Endothelial cell of umbilical vein (primary cell): ENCODE data around the gene GNRHR.

Experiments used
- CTCF ChIP-seq, 2 donors: IDR thresholded peaks; 1 replicate in 1 of 2; 2 replicates in 1 of 2; pipeline ENCODE4 v1.5.1; 2011; ENCODE audit warnings: low read length in 2 of 2, mild to moderate bottlenecking in 2 of 2, moderate library complexity in 2 of 2, control low read depth in 1 of 2, inconsistent platforms in 1 of 2, low read depth in 1 of 2; ENCODE audit not compliant: insufficient read depth in 1 of 2; ENCODE audit errors: extremely low read depth in 1 of 2
- EZH2 ChIP-seq: IDR thresholded peaks from 2 replicates; pipeline ENCODE4 v1.6.1; 2012; ENCODE audit warnings: borderline replicate concordance, low read depth, mild to moderate bottlenecking, moderate library complexity, low read length, inconsistent platforms; ENCODE audit not compliant: severe bottlenecking
- FOS ChIP-seq: IDR thresholded peaks from 2 replicates; pipeline ENCODE4 v1.6.1; 2011; ENCODE audit warnings: mild to moderate bottlenecking, low read length, moderate library complexity, borderline replicate concordance; ENCODE audit not compliant: insufficient read depth
- GATA2 ChIP-seq: IDR thresholded peaks from 2 replicates; pipeline ENCODE4 v1.7.0; 2011; ENCODE audit warnings: low read depth, mild to moderate bottlenecking, moderate library complexity, mixed read lengths, low read length; ENCODE audit not compliant: insufficient read length, insufficient read depth
- JUN ChIP-seq: IDR thresholded peaks from 2 replicates; pipeline ENCODE4 v1.6.1; 2011; ENCODE audit warnings: borderline replicate concordance, low read depth; ENCODE audit not compliant: insufficient read length, insufficient read depth
- MAX ChIP-seq: IDR thresholded peaks from 2 replicates; pipeline ENCODE4 v1.6.1; 2011; ENCODE audit not compliant: insufficient read depth, insufficient read length
- MYC ChIP-seq: IDR thresholded peaks from one replicate; pipeline ENCODE4 v1.6.1; 2011; ENCODE audit warnings: mild to moderate bottlenecking, low read depth, low read length
- POLR2A ChIP-seq: IDR thresholded peaks from 2 replicates; pipeline ENCODE4 v1.6.1; 2012; ENCODE audit warnings: low read depth, mild to moderate bottlenecking, control low read depth, low read length
- POLR2AphosphoS5 ChIP-seq: IDR thresholded peaks from 2 replicates; pipeline ENCODE4 v1.6.1; 2012; ENCODE audit warnings: low read depth, mild to moderate bottlenecking, control low read depth, low read length, moderate library complexity; ENCODE audit not compliant: insufficient read depth

DNA sequence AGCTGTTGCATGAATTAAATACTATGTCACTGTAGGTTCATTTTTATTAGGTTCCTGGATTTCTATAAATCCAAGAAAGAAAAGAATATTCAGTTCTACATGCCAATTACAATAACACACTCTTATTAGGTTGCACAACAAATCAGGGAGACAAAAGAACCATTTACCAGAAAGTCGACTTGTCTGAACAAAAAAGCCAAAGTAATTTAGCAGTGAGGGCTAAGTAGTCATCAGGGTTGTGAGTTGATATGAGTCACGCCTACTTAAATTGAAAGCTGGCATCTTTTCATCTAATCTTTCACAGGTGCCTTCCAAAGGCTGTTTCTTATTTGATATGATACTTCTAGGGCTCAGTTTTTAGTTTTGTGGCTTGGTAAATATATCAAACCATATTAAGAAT, 25.4 kb upstream of the GNRHR start:
- TF ChIP-seq CTCF (IDR thresholded peaks at IDR 0.05; ENCODE audit: extremely low read depth in 1 of 2, insufficient read depth in 1 of 2, low read depth in 1 of 2, low read length in 2 of 2) (no peak), EZH2 (no peak), POLR2A (no peak), GATA2 (no peak), POLR2AphosphoS5 (no peak), MAX (no peak), JUN (no peak), MYC (no peak), FOS (no peak)
